ENCODE data around the gene NDUFB3. TPM values are rescaled to one million over a fixed set of nuclear protein-coding genes. Genes with fewer than 3 reads are reported as not detected.
"Not testable (repeated sequence)": the region's sequence is repeated elsewhere in the genome, so short reads cannot be mapped to it uniquely, and the experiment has no call there.

The NDUFB3 gene
- 82.0 and 92.2 TPM in 2 replicates for total RNA-seq

GRCh38 chr2:201071479-201072200 is at the start of gene NDUFB3, which contains the start of gene HYCC2:
Gene NDUFB3 (plus strand): TSS chr2:201072001. CDS start chr2:201078883, 6,882 bp downstream.
Gene HYCC2 (minus strand): TSS chr2:201071671. CDS start chr2:201024009, 47,662 bp downstream.
- DNase-seq, result peak; percentile 97

DNA sequence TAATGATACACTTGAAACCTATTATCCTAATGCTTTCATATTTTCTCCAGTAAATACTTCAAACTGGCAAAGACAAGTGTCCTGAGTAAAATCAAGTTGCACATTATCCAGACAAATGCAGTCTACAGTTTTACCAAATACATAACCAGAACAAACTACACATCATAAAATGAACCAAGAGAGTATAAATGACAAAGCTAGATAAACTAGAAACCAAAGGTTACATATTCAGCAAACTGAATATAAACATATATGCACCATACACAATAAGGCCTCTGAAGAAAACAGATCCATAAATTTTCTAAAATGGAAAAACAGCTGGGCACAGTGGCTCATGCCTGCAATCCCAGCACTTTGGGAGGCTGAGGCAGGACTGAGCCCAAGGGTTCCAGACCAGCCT is 47.3 kb upstream of the NDUFB3 start:
- DNase-seq, result no peak

- not testable (repeated sequence) for DNase-seq
Observed at GRCh38 chr2:201034355-201034754, 37.4 kb upstream of the NDUFB3 start.

DNA sequence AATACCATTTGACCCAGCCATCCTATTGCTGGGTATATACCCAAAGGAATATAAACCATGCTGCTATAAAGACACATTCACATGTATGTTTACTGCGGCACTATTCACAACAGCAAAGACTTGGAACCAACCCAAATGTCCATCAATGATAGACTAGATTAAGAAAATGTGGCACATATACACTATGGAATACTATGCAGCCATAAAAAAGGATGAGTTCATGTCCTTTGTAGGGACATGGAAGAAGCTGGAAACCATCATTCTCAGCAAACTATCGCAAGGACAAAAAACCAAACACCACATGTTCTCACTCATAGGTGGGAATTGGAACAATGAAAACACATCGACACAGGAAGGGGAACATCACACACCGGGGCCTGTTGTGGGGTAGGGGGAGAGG is 33.4 kb upstream of the NDUFB3 start:
- not testable (repeated sequence) for DNase-seq

DNA sequence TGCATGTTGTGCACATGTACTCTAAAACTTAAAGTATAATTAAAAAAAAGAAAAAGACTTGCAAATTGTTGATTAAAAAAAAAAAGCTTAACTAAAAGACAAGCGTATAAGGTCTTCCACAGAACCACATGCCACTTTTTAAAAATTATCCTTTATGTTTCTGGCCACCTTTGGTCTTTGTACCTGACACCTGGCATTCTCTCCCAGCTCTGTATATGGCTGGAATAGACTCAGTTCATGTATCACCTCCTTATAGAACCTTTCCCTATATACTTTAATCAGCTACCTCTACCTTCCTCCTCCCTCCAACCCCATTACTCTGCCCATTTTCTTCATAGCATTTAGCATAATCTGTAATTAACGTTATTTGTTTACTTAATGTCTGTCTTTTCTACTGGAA is 32.9 kb upstream of the NDUFB3 start:
- no peak for DNase-seq

- DNase-seq, result no peak
Observed at GRCh38 chr2:201040867-201041628, 30.8 kb upstream of the NDUFB3 start.

- not testable (repeated sequence) for DNase-seq
Observed at GRCh38 chr2:201042451-201042850, 29.4 kb upstream of the NDUFB3 start.

- DNase-seq, result not testable (repeated sequence)
Observed at GRCh38 chr2:201043050-201043449, 28.8 kb upstream of the NDUFB3 start.

DNA sequence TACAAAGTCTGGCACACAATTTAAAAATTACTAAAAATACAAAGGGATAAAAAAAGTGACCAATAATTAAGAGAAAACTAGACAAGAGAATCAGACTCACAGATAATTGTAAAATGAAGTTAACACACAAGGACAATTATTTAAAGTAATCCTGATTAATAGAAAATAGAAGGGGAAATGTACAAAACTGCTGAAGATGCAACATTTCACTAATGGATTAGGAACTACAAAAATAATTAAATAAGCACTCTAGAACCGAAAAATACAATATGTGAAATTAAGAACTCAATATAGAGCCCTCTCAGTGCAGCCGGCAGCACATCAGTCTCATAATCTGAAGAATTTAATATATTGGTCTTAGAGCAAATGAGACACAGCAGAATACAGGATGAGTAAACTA is 24.9 kb upstream of the NDUFB3 start:
- no peak for DNase-seq

GRCh38 chr2:201049455-201049854 is 22.3 kb upstream of the NDUFB3 start:
- DNase-seq, result no peak

GRCh38 chr2:201057087-201057521 is 14.7 kb upstream of the NDUFB3 start:
- no peak for DNase-seq

GRCh38 chr2:201057715-201058248 is 14.0 kb upstream of the NDUFB3 start:
- DNase-seq, result no peak

GRCh38 chr2:201058914-201059313 is 12.9 kb upstream of the NDUFB3 start:
- no peak for DNase-seq

DNA sequence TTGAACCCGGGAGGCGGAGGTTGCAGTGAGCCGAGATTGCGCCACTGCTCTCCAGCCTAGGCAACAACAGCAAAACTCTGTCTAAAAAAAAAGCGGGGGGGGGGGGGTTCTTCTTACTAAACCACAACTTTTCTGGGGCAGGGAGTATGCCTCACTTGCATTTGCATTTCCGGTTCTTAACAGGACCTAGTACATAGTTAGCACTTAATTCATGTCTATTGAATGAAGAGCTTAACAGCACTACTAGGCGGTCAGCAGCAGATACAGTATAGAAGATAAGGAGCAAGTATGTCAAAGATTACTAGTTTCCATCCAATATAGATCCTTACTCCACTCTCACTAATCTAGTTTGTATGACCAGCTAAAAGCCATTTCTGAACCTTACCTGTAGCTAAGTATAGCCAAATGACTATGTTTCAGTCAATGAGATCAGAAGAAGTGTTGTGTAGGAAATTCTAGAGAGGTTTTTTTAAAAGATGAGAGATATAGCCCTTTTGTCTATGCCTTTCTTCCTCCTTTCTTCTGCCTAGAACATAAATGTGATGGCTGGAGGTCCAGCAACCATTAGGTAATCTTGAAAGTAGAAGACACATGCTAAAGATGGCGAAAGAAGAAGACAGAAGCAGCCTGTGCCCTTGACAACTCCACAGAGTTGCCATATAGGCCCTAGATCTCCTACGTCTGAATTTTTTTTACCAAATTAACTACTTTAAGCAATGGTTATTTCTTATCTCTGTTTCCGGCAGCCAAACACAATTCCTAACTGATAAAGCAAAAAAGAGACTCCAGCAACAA is 11.6 kb upstream of the NDUFB3 start:
- no peak for DNase-seq

DNA sequence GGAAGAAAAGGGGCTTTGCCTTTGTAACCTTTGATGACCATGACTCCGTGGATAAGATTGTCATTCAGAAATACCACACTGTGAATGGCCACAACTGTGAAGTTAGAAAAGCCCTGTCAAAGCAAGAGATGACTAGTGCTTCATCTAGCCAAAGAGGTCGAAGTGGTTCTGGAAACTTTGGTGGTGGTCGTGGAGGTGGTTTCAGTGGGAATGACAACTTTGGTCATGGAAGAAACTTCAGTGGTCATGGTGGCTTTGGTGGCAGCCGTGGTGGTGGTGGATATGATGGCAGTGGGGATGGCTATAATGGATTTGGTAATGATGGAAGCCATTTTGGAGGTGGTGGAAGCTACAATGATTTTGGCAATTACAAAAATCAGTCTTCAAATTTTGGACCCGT is 8.3 kb upstream of the NDUFB3 start:
- not testable (repeated sequence) for DNase-seq

GRCh38 chr2:201064797-201065329 is 6.9 kb upstream of the NDUFB3 start:
- DNase-seq, result no peak

DNA sequence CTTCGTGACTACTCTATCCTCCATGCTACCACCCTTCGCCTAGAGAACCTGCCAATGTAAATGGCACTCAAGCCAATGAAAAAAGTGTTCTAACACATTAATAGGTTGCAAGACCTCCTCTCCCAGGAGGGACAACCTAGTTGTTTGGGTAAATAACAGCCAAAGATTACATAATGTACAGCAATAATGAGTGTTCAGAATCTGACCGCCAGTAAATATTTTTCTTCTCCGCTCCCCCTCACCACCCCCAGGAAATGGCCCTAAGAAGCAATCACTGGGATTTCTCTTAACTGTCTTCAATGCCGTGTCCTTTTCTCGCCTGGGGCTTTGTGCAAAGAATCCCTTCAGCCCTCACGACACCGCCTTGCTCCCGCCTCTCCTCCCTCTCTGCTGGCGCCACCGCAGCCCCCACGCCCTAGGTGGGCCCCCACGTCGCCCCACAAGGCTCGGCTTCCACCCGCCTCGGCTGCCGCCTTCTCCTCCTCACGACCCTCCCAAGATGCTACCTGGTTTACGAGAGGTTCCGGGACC is 788 bp upstream of the NDUFB3 start:
- DNase-seq, result peak; percentile 26

GRCh38 chr2:201072201-201072530 is 365 bp downstream of the NDUFB3 start:
- no peak for DNase-seq

DNA sequence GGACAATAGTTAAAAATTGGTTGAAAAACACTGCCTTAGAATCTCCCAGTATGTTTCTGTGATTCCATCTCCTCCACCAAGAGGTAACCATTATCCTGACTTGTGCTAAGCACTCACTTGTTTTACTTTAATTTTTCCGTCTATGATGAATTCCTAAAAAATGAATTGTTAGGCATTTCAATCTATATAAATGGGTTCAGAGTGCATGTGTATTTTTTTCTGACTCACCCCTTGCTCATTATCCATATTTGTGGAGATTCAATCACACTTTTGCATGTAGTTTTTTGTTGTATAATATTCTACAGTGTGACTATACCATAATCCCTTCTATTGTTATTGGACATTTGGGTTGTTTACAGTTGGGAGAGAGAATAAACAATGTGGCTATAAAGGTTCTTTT is 1.3 kb downstream of the NDUFB3 start:
- no peak for DNase-seq

DNA sequence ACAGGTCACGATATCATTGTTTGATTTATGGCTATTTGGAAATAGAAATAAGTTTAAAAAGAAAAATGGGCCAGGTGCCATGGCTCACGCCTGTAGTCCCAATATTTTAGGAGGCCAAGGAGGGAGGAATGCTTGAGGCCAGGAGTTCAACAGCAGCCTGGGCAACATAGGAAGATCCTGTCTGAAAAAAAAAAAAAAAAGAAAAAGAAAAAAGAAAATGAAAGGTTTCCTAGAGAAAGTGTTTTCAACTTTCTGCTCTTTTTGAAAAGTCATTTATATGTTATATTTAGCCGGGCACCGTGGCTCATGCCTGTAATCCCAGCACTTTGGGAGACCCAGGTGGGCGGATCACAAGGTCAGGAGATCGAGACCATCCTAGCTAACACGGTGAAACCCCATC is 3.2 kb downstream of the NDUFB3 start:
- DNase-seq, result no peak

DNA sequence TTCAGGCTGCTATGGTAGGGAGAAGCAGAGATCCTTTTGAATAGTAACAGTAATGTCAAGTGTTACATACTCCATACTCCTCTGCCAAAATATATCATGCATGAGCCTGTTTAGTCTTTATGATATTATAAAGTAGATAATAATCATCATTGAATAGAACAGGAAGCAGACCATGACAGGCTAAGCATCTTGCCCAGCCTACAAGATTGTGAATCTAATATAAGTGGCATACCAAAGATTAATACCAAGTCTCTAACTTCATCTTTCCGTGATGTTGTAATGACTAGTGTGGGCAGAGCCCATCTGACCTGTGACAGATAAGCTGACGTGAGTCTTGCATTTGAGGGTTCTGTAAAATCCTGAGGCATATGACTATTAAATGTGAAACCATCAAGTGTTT is 13.1 kb downstream of the NDUFB3 start:
- no peak for DNase-seq

DNA sequence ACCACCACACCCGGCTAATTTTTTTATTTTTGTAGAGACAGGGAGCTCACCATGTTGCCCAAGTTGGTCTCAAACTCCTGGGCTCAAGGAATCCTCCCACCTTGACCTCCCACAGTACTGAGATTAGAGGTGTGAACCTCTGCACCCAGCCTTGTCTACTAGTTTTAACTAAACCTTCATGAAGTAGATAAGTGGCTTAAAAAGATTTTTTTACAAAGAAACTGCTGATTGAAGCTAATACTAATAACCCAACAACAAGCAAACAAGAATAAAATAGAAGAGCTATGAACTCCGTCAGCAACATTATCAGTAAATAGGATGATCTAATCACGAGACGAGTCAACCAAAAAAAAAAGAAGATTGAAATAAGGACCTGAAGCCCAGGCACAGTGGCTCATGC is 18.8 kb downstream of the NDUFB3 start:
- DNase-seq, result no peak
